Neural cell (in vitro differentiated cells): Measurements from ENCODE around the gene ANO9. TPM values are rescaled to one million over a fixed set of nuclear protein-coding genes. Genes with fewer than 3 reads are reported as not detected.

Experiments
- H2AFZ ChIP-seq: fragments of 200-600, 300-800 bp; sonication (generic), shearing (Covaris generic); 2 replicates; pipeline ENCODE4 v1.6.0; 2014; ENCODE audit warnings: low read depth, mild to moderate bottlenecking, antibody characterized with exemption, low read length, moderate library complexity
- H3F3A ChIP-seq: fragments of 200-600 bp; shearing (Covaris generic); 2 replicates; pipeline ENCODE4 v1.6.1; 2016; ENCODE audit warnings: mild to moderate bottlenecking, moderate library complexity, mixed read lengths, antibody characterized with exemption, low read length; ENCODE audit not compliant: insufficient read depth, poor library complexity, severe bottlenecking
- H3K27ac ChIP-seq: fragments of 200-600, 300-800 bp; sonication (generic), shearing (Covaris generic); 2 replicates; pipeline ENCODE4 v1.5.1; 2014; ENCODE audit warnings: mild to moderate bottlenecking, low read length, moderate library complexity
- H3K27me3 ChIP-seq: fragments of 300-800, 200-600 bp; sonication (generic), shearing (Covaris generic); 2 replicates; pipeline ENCODE4 v1.6.0; 2014; ENCODE audit warnings: mild to moderate bottlenecking, low read depth, low read length, moderate library complexity; ENCODE audit not compliant: insufficient read depth
- H3K36me3 ChIP-seq: fragments of 300-800, 200-600 bp; sonication (generic), shearing (Covaris generic); 2 replicates; pipeline ENCODE4 v1.5.1; 2014; ENCODE audit warnings: mild to moderate bottlenecking, antibody characterized with exemption, low read length, moderate library complexity; ENCODE audit not compliant: insufficient read depth
- H3K4me2 ChIP-seq: fragments of 300-800, 200-600 bp; sonication (generic), shearing (Covaris generic); 2 replicates; pipeline ENCODE4 v1.6.0; 2014; ENCODE audit warnings: mild to moderate bottlenecking, low read length
- H3K4me3 ChIP-seq: fragments of 300-800, 200-600 bp; sonication (generic), shearing (Covaris generic); 2 replicates; pipeline ENCODE4 v1.5.1; 2014; ENCODE audit warnings: mild to moderate bottlenecking, low read length, moderate library complexity
- H3K79me2 ChIP-seq: fragments of 200-600 bp; shearing (Covaris generic); replicated peaks from 2 replicates; pipeline ENCODE4 v1.6.0; 2014; ENCODE audit warnings: mild to moderate bottlenecking, low read length, moderate library complexity; ENCODE audit not compliant: insufficient read depth
- H3K9ac ChIP-seq: fragments of 300-800, 200-600 bp; sonication (generic), shearing (Covaris generic); 2 replicates; pipeline ENCODE4 v1.6.1; 2016; ENCODE audit warnings: mild to moderate bottlenecking, low read length, mixed read lengths
- H3K9me2 ChIP-seq: fragments of 200-600 bp; shearing (Covaris generic); 2 replicates; pipeline ENCODE4 v1.6.1; 2016; ENCODE audit warnings: mild to moderate bottlenecking, low read length, mixed read lengths; ENCODE audit not compliant: insufficient read depth
- H3K9me3 ChIP-seq: fragments of 200-600, 300-800 bp; sonication (generic), shearing (Covaris generic); 2 replicates; pipeline ENCODE4 v1.6.1; 2016; ENCODE audit warnings: mild to moderate bottlenecking, mixed run types, low read length, moderate library complexity, mixed read lengths
- H4K20me1 ChIP-seq: fragments of 200-600 bp; shearing (Covaris generic); 2 replicates; pipeline ENCODE4 v1.6.1; 2016; ENCODE audit warnings: mild to moderate bottlenecking, mixed run types; ENCODE audit not compliant: insufficient read depth
- EP300 ChIP-seq: fragments of 450-650 bp; conservative IDR thresholded peaks from 2 replicates; pipeline ENCODE4 v1.6.1; 2014; ENCODE audit warnings: antibody characterized with exemption, mild to moderate bottlenecking, moderate library complexity; ENCODE audit not compliant: poor library complexity, severe bottlenecking
- EZH2 ChIP-seq: fragments of 200-600, 300-800 bp; shearing (Covaris generic), sonication (generic); IDR thresholded peaks from 2 replicates; pipeline ENCODE4 v1.6.1; 2014; ENCODE audit warnings: antibody characterized with exemption, low read length, borderline replicate concordance, mild to moderate bottlenecking; ENCODE audit not compliant: insufficient read depth, poor library complexity, severe bottlenecking
- MXI1 ChIP-seq: fragments of 450-650 bp; conservative IDR thresholded peaks from 2 replicates; pipeline ENCODE4 v1.6.1; 2014; ENCODE audit warnings: antibody characterized with exemption, mild to moderate bottlenecking; ENCODE audit not compliant: poor library complexity, severe bottlenecking
- POLR2AphosphoS5 ChIP-seq: IDR thresholded peaks from 2 replicates; pipeline ENCODE4 v1.6.1; 2012
- RAD21 ChIP-seq: fragments of 450-650 bp; conservative IDR thresholded peaks from 2 replicates; pipeline ENCODE4 v1.6.1; 2014; ENCODE audit warnings: antibody characterized with exemption, mild to moderate bottlenecking, moderate library complexity
- SMC3 ChIP-seq: fragments of 450-650 bp; conservative IDR thresholded peaks from 2 replicates; pipeline ENCODE4 v1.6.1; 2014; ENCODE audit warnings: antibody characterized with exemption, mild to moderate bottlenecking, moderate library complexity; ENCODE audit not compliant: poor library complexity
- TAF1 ChIP-seq: IDR thresholded peaks from 2 replicates; pipeline ENCODE4 v1.6.1; 2012; ENCODE audit warnings: low read depth
- polyA plus RNA-seq: library from polyadenylated mRNA; depleted of rRNA; stranded (reverse); fragments of >200 nt; gene quantifications from 2 replicates; pipeline ENCODE4 v1.2.3, GENCODE V29; 2014
- TF ChIP-seq, protein P1 (sequence below): IDR thresholded peaks from 2 replicates; pipeline ENCODE4 v1.6.1; 2012; ENCODE audit warnings: borderline replicate concordance
- TF ChIP-seq, protein P2 (sequence below): fragments of 450-650 bp; IDR thresholded peaks from 2 replicates; pipeline ENCODE4 v1.5.1; 2014; ENCODE audit warnings: antibody characterized with exemption, mild to moderate bottlenecking, moderate library complexity; ENCODE audit not compliant: poor library complexity, severe bottlenecking

ANO9 gene
- polyA plus RNA-seq, 1 donor from 2014 or later: not detected

DNA sequence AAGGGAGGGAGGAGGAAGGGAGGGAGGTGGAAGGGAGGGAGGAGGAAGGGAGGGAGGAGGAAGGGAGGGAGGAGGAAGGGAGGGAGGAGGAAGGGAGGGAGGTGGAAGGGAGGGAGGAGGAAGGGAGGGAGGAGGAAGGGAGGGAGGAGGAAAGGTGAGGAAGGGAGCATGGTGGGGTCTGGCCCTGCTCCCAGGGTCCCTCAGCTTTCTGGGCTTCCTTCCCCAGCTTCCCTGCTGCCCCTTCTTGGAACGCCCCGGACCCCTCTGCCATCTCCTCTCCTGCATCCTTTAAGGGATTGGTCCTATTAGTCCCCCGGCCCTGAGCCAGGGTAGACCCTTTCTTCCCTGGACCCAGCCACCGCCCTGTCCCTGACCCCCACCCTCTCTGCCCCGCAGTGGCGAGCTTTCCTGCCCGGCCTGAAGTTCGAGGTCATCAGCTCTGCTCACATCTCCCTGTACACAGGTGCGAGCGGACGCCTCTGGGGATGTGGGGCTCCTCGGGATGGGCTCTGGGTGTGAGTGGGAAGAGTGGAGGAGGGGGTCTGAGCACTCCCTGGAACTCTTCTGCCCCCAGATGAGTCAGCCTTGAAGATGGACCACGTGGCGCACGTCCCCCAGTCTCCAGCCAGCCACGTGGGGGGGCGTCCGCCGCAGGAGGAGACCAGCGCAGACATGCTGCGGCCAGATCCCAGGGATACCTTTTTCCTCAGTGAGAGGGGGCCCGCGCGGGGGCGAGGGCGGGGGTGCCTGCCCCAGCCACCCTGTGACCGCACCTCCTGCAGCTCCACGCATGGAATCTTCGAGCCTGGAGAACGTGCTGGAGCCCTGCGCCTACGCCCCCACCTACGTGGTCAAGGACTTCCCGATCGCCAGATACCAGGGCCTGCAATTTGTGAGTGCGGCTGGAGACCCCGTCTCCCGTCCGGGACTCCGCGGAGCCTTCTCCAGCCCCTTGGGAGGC, 66.5 kb downstream of the ANO9 start:
- Histone ChIP-seq H3K4me3 (no peak overlapping the region), H3F3A (no peaks in the 10 kb centered on the region), H3K9ac (no peak overlapping the region), H3K9me2 (no peaks in the 10 kb centered on the region), H2AFZ (no peak overlapping the region), H3K79me2 (peaks cover 13% of the 10 kb centered on the region), H4K20me1 (no peaks in the 10 kb centered on the region), H3K4me2 (no peak overlapping the region), H3K27ac (no peak overlapping the region), H3K27me3 (no peaks in the 10 kb centered on the region), H3K36me3 (peaks cover 7% of the 10 kb centered on the region), H3K9me3 (peaks cover 3% of the 10 kb centered on the region)
- no peak for TF ChIP-seq MXI1
- TF ChIP-seq, protein P1, sequence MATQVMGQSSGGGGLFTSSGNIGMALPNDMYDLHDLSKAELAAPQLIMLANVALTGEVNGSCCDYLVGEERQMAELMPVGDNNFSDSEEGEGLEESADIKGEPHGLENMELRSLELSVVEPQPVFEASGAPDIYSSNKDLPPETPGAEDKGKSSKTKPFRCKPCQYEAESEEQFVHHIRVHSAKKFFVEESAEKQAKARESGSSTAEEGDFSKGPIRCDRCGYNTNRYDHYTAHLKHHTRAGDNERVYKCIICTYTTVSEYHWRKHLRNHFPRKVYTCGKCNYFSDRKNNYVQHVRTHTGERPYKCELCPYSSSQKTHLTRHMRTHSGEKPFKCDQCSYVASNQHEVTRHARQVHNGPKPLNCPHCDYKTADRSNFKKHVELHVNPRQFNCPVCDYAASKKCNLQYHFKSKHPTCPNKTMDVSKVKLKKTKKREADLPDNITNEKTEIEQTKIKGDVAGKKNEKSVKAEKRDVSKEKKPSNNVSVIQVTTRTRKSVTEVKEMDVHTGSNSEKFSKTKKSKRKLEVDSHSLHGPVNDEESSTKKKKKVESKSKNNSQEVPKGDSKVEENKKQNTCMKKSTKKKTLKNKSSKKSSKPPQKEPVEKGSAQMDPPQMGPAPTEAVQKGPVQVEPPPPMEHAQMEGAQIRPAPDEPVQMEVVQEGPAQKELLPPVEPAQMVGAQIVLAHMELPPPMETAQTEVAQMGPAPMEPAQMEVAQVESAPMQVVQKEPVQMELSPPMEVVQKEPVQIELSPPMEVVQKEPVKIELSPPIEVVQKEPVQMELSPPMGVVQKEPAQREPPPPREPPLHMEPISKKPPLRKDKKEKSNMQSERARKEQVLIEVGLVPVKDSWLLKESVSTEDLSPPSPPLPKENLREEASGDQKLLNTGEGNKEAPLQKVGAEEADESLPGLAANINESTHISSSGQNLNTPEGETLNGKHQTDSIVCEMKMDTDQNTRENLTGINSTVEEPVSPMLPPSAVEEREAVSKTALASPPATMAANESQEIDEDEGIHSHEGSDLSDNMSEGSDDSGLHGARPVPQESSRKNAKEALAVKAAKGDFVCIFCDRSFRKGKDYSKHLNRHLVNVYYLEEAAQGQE: no peak
- TF ChIP-seq POLR2AphosphoS5: no peak
- TF ChIP-seq RAD21: no peak
- TF ChIP-seq SMC3: no peak
- no peak for TF ChIP-seq EP300
- no peak for TF ChIP-seq EZH2
- TF ChIP-seq TAF1: no peak
- TF ChIP-seq, protein P2, sequence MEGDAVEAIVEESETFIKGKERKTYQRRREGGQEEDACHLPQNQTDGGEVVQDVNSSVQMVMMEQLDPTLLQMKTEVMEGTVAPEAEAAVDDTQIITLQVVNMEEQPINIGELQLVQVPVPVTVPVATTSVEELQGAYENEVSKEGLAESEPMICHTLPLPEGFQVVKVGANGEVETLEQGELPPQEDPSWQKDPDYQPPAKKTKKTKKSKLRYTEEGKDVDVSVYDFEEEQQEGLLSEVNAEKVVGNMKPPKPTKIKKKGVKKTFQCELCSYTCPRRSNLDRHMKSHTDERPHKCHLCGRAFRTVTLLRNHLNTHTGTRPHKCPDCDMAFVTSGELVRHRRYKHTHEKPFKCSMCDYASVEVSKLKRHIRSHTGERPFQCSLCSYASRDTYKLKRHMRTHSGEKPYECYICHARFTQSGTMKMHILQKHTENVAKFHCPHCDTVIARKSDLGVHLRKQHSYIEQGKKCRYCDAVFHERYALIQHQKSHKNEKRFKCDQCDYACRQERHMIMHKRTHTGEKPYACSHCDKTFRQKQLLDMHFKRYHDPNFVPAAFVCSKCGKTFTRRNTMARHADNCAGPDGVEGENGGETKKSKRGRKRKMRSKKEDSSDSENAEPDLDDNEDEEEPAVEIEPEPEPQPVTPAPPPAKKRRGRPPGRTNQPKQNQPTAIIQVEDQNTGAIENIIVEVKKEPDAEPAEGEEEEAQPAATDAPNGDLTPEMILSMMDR: no peak

DNA sequence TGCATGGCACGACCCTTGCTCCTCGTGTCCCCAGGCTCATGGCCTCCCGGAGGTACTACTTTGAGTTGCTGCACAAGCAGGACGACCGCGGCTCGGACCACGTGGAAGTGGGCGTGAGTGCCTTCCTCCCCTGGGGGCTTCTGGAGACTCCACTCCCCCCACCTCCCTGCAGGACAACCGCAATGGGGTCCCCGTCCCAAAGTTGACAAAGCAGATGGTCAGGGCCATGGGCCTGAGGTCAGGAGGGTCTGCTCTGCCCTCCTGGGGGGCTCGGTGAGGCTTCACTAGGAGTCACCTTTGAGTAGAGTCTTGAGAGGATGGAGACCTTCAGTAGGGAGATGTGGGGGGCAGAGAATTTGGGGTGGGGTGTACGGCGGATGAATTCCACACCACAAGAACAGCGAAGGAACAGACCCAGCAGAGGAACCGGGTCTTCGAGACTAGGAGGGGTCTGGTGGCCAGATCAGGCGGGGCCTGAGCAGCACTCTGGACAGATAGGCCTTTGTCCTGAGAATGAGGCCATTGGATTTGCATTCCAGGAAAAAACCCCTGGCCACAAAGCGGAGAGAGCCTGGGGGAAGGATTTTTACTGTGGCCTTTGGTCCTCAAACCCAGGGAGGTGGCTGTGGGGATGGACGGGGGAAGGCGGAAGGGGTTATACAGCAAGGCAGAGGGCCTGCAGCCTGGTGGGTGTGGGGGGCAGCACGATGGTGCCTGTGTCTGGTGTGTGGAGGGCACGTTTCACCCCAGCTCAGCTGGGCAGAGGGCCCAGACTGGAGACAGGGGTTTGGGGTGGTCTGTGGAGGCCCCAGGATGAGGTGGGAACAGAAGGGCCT, 67.9 kb downstream of the ANO9 start:
- Histone ChIP-seq H3K79me2 (peaks cover 16% of the 10 kb centered on the region), H3K36me3 (peaks cover 7% of the 10 kb centered on the region), H4K20me1 (no peaks in the 10 kb centered on the region), H3K4me3 (no peak overlapping the region), H3K27me3 (no peaks in the 10 kb centered on the region), H2AFZ (no peak overlapping the region), H3K4me2 (no peak overlapping the region), H3K9ac (no peak overlapping the region), H3K9me3 (no peaks in the 10 kb centered on the region), H3K9me2 (no peaks in the 10 kb centered on the region), H3K27ac (no peak overlapping the region), H3F3A (no peaks in the 10 kb centered on the region)
- TF ChIP-seq MXI1 (no peak), TAF1 (no peak), EZH2 (no peak), POLR2AphosphoS5 (no peak)
- TF ChIP-seq, protein P1: no peak
- TF ChIP-seq, protein P2: no peak
